ENCODE results near the gene TMEM109.
A peak's percentile ranks its signal among the peaks of the same experiment; 100 is the strongest.

TMEM109 gene

GRCh38 chr11:60910711-60911380 is 3.1 kb upstream of the TMEM109 start:
- no peak for DNase-seq

- DNase-seq, result peak; percentile 35 to 62
Measured at GRCh38 chr11:60912223-60912850, 1.6 kb upstream of the TMEM109 start.

- no peak for DNase-seq
Measured at GRCh38 chr11:60912851-60913528, 968 bp upstream of the TMEM109 start.

GRCh38 chr11:60914633-60915247 is 782 bp downstream of the TMEM109 start:
- no peak for DNase-seq

- DNase-seq, result peak; percentile 79
Measured at GRCh38 chr11:60915248-60915914, 1.4 kb downstream of the TMEM109 start.

GRCh38 chr11:60916669-60917206 is 2.8 kb downstream of the TMEM109 start:
- DNase-seq, result no peak

GRCh38 chr11:60917267-60917666 is 3.3 kb downstream of the TMEM109 start:
- no peak for DNase-seq

GRCh38 chr11:60918251-60918938 is 4.4 kb downstream of the TMEM109 start:
- DNase-seq, result no peak

- DNase-seq, result no peak
Measured at GRCh38 chr11:60918939-60919265, 4.9 kb downstream of the TMEM109 start.

- no peak for DNase-seq
Measured at GRCh38 chr11:60919320-60919719, 5.4 kb downstream of the TMEM109 start.

GRCh38 chr11:60919956-60920355 is 6.0 kb downstream of the TMEM109 start:
- DNase-seq, result no peak

- no peak for DNase-seq
Measured at GRCh38 chr11:60921259-60921658, 7.3 kb downstream of the TMEM109 start.

- no peak for DNase-seq
Measured at GRCh38 chr11:60921777-60922335, 7.9 kb downstream of the TMEM109 start.

- DNase-seq, result no peak
Measured at GRCh38 chr11:60922906-60923305, 8.9 kb downstream of the TMEM109 start.

- DNase-seq, result no peak
Measured at GRCh38 chr11:60923326-60923725, 9.4 kb downstream of the TMEM109 start.

- no peak for DNase-seq
Measured at GRCh38 chr11:60923800-60924109, 9.8 kb downstream of the TMEM109 start.

- DNase-seq, result no peak
Measured at GRCh38 chr11:60924110-60924905, 10.3 kb downstream of the TMEM109 start, which contains the start of gene TMEM132A. TSS of gene TMEM132A (plus strand) at chr11:60924460. CDS start at chr11:60924634, 174 bp downstream.

- no peak for DNase-seq
Measured at GRCh38 chr11:60924906-60925853, 11.2 kb downstream of the TMEM109 start.

- DNase-seq, result no peak
Measured at GRCh38 chr11:60925868-60926267, 11.9 kb downstream of the TMEM109 start.

- DNase-seq, result no peak
Measured at GRCh38 chr11:60926500-60926899, 12.5 kb downstream of the TMEM109 start.

Data from CD4-positive, alpha-beta T cell treated with Interleukin-4 for 1 hour (primary cell).